Astrocyte of the spinal cord (primary cell): ENCODE data around the gene TYW1B.
A peak's percentile ranks its signal among the peaks of the same experiment; 100 is the strongest.
"Not testable (repeated sequence)": the region's sequence is repeated elsewhere in the genome, so short reads cannot be mapped to it uniquely, and the experiment has no call there.

Experiments
- DNase-seq: peaks from one replicate; pipeline ENCODE4 v3.0.0; 2011; ENCODE audit warnings: low read depth, low spot score
- H3K4me3 ChIP-seq: 2 replicates; pipeline ENCODE4 v1.5.1; 2011; ENCODE audit warnings: low read depth, mild to moderate bottlenecking, low read length, moderate library complexity
- CTCF ChIP-seq: IDR thresholded peaks from 2 replicates; pipeline ENCODE4 v1.5.1; 2012; ENCODE audit warnings: low read depth, mild to moderate bottlenecking, low read length, inconsistent platforms
- in situ Hi-C: cut with HindIII; loops from 2 replicates; pipeline ENCODE4 v1.10.0; 2017; ENCODE audit warnings: low sequenced_read_pairs

TYW1B gene

GRCh38 chr7:72635273-72635908 is 192.6 kb downstream of the TYW1B start:
- in situ Hi-C loops, DNase-seq, H3K4me3 ChIP-seq: not testable (repeated sequence)
- TF ChIP-seq CTCF: peak; percentile 39

- in situ Hi-C loops, DNase-seq, H3K4me3 ChIP-seq: not testable (repeated sequence)
Observed at GRCh38 chr7:72632765-72633292, 195.2 kb downstream of the TYW1B start.

- H3K4me3 ChIP-seq, DNase-seq, in situ Hi-C loops: not testable (repeated sequence)
Observed at GRCh38 chr7:72628375-72628774, 199.6 kb downstream of the TYW1B start.

- H3K4me3 ChIP-seq, DNase-seq, in situ Hi-C loops: not testable (repeated sequence)
Observed at GRCh38 chr7:72626428-72627011, 201.5 kb downstream of the TYW1B start.

GRCh38 chr7:72625721-72626423 is 202.1 kb downstream of the TYW1B start:
- H3K4me3 ChIP-seq, in situ Hi-C loops, DNase-seq: not testable (repeated sequence)

GRCh38 chr7:72622532-72622931 is 205.5 kb downstream of the TYW1B start:
- in situ Hi-C loops: no loop called here

GRCh38 chr7:72621761-72622187 is 206.2 kb downstream of the TYW1B start:
- in situ Hi-C loops, DNase-seq, H3K4me3 ChIP-seq: not testable (repeated sequence)

More at GRCh38 chr7:72622532-72622931, 205.5 kb downstream of the TYW1B start:
- DNase-seq: no peak
- no peak overlapping the region for H3K4me3 ChIP-seq
- no peak for TF ChIP-seq CTCF

- H3K4me3 ChIP-seq, in situ Hi-C loops, DNase-seq: not testable (repeated sequence)
Observed at GRCh38 chr7:72620923-72621322, 207.1 kb downstream of the TYW1B start.

GRCh38 chr7:72618435-72619180 is 209.4 kb downstream of the TYW1B start:
- DNase-seq, in situ Hi-C loops, H3K4me3 ChIP-seq: not testable (repeated sequence)

- in situ Hi-C loops, H3K4me3 ChIP-seq, DNase-seq: not testable (repeated sequence)
Observed at GRCh38 chr7:72609761-72610160, 218.2 kb downstream of the TYW1B start.

GRCh38 chr7:72607988-72608387 is 220.0 kb downstream of the TYW1B start:
- H3K4me3 ChIP-seq, DNase-seq, in situ Hi-C loops: not testable (repeated sequence)

- DNase-seq, in situ Hi-C loops, H3K4me3 ChIP-seq: not testable (repeated sequence)
Observed at GRCh38 chr7:72605863-72606431, 222.1 kb downstream of the TYW1B start.

- DNase-seq, H3K4me3 ChIP-seq, in situ Hi-C loops: not testable (repeated sequence)
Observed at GRCh38 chr7:72604771-72605611, 223.0 kb downstream of the TYW1B start.
